ENCODE data around the gene PMPCA. TPM values are rescaled to one million over a fixed set of nuclear protein-coding genes. Genes with fewer than 3 reads are reported as not detected.

Gene PMPCA
- total and polyA plus RNA-seq, 4 donors: 27.0 to 75.6 (median 41.6) TPM

DNA sequence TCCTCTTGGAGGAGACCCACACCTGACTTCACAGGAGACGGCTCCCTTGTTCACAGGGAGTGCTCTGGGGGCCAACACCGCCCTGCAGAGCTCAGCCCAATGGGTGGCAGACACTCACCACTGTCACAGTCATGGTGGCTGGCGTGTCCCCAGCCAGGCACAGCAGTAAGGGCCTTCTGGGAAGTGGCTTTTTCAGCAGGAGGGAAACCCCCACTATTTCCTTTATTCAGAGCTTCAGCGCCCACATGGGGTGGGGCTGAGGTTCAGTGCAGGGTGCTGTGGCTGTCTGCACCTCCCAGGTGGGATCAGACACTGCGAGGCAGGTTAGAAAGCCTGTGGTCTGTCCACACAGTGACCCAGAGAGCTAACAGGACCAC is 6.9 kb upstream of the PMPCA start:
- no peaks in the 10 kb centered on the region for H3K27me3 ChIP-seq (ENCODE audit: control insufficient read depth in 4 of 4, insufficient read depth in 4 of 4, low read length in 3 of 4)
- 84% methylated on average over 5 of the region's 5 CpGs for WGBS
- no peak overlapping the region for H3K9ac ChIP-seq (ENCODE audit: low read depth in 1 of 2, low read length in 2 of 2)
- DNase-seq (ENCODE audit: low spot score): no peak
- no peak overlapping the region for H3K27ac ChIP-seq (ENCODE audit: low read depth in 1 of 2, low read length in 2 of 2)
- no peak for TF ChIP-seq HNF4G (IDR thresholded peaks at IDR 0.05)
- H3K4me3 ChIP-seq (ENCODE audit: low read depth in 1 of 3, low read length in 3 of 3): no peak overlapping the region
- peaks cover 0 to 18% (median 15%) of the 10 kb centered on the region in 4 donors for H3K4me1 ChIP-seq (ENCODE audit: control insufficient read depth in 4 of 4, insufficient read depth in 4 of 4, low read length in 3 of 4)
- no peaks in the 10 kb centered on the region for H3K9me3 ChIP-seq (ENCODE audit: control insufficient read depth in 4 of 4, low read length in 3 of 4)
- H3K36me3 ChIP-seq (ENCODE audit: control insufficient read depth in 4 of 4, insufficient read depth in 3 of 4, low read depth in 1 of 4, low read length in 3 of 4): peaks cover 8 to 40% (median 10%) of the 10 kb centered on the region in 4 donors

DNA sequence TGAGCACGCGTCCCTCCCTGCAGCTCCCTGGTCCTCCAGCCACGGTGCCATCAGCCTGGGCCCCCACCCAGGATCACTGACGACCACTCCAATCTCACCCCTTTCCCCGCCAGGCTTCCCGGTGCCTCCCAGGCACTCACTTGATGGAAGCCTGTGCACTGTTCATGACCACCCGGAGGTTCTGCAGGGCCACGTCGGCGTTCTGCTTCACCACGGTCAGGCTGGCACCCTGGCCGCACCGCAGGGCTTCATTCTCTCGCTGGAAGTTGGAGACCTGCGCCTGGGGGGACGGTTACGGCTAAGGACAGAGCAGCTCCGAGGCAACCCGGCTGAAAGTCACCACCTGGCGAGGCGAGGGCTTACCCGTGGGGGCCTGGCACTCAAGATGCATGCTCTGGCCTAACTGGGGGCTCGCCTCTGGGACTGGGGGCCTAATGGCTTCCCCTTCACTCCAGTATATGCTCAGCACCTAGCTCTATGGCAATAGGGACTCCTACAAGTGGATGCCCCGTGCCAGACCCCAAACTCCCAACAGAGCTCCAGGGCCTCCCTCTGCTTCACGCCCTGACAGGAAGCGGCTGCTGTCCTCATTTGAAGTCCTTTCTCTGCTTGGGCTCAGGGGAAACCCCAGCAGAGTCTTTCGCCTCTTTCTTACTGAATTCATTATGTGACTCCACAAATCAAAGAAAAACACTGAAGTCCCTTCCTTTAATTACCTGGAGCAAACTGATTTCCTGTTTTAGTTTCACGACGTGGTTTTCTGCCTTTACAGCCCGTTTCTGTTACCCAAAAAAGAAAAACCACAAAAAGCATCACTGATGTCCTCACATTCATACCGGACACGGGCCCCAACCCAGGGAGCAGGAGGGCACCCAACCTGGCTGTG is 6.3 kb upstream of the PMPCA start:
- TF ChIP-seq, protein P1, sequence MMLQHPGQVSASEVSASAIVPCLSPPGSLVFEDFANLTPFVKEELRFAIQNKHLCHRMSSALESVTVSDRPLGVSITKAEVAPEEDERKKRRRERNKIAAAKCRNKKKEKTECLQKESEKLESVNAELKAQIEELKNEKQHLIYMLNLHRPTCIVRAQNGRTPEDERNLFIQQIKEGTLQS (IDR thresholded peaks at IDR 0.05): no peak
- TF ChIP-seq, protein P2, sequence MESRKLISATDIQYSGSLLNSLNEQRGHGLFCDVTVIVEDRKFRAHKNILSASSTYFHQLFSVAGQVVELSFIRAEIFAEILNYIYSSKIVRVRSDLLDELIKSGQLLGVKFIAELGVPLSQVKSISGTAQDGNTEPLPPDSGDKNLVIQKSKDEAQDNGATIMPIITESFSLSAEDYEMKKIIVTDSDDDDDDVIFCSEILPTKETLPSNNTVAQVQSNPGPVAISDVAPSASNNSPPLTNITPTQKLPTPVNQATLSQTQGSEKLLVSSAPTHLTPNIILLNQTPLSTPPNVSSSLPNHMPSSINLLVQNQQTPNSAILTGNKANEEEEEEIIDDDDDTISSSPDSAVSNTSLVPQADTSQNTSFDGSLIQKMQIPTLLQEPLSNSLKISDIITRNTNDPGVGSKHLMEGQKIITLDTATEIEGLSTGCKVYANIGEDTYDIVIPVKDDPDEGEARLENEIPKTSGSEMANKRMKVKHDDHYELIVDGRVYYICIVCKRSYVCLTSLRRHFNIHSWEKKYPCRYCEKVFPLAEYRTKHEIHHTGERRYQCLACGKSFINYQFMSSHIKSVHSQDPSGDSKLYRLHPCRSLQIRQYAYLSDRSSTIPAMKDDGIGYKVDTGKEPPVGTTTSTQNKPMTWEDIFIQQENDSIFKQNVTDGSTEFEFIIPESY (IDR thresholded peaks at IDR 0.05): no peak
- no peak for TF ChIP-seq RAD21 (IDR thresholded peaks at IDR 0.05)
- TF ChIP-seq, protein P3, sequence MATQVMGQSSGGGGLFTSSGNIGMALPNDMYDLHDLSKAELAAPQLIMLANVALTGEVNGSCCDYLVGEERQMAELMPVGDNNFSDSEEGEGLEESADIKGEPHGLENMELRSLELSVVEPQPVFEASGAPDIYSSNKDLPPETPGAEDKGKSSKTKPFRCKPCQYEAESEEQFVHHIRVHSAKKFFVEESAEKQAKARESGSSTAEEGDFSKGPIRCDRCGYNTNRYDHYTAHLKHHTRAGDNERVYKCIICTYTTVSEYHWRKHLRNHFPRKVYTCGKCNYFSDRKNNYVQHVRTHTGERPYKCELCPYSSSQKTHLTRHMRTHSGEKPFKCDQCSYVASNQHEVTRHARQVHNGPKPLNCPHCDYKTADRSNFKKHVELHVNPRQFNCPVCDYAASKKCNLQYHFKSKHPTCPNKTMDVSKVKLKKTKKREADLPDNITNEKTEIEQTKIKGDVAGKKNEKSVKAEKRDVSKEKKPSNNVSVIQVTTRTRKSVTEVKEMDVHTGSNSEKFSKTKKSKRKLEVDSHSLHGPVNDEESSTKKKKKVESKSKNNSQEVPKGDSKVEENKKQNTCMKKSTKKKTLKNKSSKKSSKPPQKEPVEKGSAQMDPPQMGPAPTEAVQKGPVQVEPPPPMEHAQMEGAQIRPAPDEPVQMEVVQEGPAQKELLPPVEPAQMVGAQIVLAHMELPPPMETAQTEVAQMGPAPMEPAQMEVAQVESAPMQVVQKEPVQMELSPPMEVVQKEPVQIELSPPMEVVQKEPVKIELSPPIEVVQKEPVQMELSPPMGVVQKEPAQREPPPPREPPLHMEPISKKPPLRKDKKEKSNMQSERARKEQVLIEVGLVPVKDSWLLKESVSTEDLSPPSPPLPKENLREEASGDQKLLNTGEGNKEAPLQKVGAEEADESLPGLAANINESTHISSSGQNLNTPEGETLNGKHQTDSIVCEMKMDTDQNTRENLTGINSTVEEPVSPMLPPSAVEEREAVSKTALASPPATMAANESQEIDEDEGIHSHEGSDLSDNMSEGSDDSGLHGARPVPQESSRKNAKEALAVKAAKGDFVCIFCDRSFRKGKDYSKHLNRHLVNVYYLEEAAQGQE (IDR thresholded peaks at IDR 0.05): no peak
- no peak for TF ChIP-seq GABPA (IDR thresholded peaks at IDR 0.05 in 1 of 2, conservative IDR thresholded peaks at IDR 0.05 in 1 of 2)
- TF ChIP-seq, protein P4, sequence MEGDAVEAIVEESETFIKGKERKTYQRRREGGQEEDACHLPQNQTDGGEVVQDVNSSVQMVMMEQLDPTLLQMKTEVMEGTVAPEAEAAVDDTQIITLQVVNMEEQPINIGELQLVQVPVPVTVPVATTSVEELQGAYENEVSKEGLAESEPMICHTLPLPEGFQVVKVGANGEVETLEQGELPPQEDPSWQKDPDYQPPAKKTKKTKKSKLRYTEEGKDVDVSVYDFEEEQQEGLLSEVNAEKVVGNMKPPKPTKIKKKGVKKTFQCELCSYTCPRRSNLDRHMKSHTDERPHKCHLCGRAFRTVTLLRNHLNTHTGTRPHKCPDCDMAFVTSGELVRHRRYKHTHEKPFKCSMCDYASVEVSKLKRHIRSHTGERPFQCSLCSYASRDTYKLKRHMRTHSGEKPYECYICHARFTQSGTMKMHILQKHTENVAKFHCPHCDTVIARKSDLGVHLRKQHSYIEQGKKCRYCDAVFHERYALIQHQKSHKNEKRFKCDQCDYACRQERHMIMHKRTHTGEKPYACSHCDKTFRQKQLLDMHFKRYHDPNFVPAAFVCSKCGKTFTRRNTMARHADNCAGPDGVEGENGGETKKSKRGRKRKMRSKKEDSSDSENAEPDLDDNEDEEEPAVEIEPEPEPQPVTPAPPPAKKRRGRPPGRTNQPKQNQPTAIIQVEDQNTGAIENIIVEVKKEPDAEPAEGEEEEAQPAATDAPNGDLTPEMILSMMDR (IDR thresholded peaks at IDR 0.05; ENCODE audit: low read depth, low read length, missing input control): no peak
- TF ChIP-seq HNF4A (conservative IDR thresholded peaks at IDR 0.05): no peak
- no peak for TF ChIP-seq SP1 (IDR thresholded peaks at IDR 0.05)
- TF ChIP-seq YY1 (IDR thresholded peaks at IDR 0.05): no peak
- TF ChIP-seq TAF1 (conservative IDR thresholded peaks at IDR 0.05): no peak
- no peak for DNase-seq (ENCODE audit: low spot score)
- 90% methylated on average over 32 of the region's 32 CpGs for whole genome bisulfite sequencing
- Histone ChIP-seq H3K27me3 (ENCODE audit: control insufficient read depth in 4 of 4, insufficient read depth in 4 of 4, low read length in 3 of 4) (no peaks in the 10 kb centered on the region), H3K9me3 (ENCODE audit: control insufficient read depth in 4 of 4, low read length in 3 of 4) (no peaks in the 10 kb centered on the region), H3K4me1 (ENCODE audit: control insufficient read depth in 4 of 4, insufficient read depth in 4 of 4, low read length in 3 of 4) (peaks cover 0 to 12% (median 8%) of the 10 kb centered on the region in 4 donors), H3K9ac (ENCODE audit: low read depth in 1 of 2, low read length in 2 of 2) (no peak overlapping the region), H3K4me3 (ENCODE audit: low read depth in 1 of 3, low read length in 3 of 3) (no peak overlapping the region), H3K36me3 (ENCODE audit: control insufficient read depth in 4 of 4, insufficient read depth in 3 of 4, low read depth in 1 of 4, low read length in 3 of 4) (peaks cover 8 to 40% (median 10%) of the 10 kb centered on the region in 4 donors), H3K27ac (ENCODE audit: low read depth in 1 of 2, low read length in 2 of 2) (no peak overlapping the region)

Measured in liver (tissue), 9 donors.